Activated naive CD8-positive, alpha-beta T cell treated with anti-CD3 and anti-CD28 coated beads, Interleukin-2, amount 10 ng/mL, durations not matched to agents 7 days and 5 days (primary cell): Measurements from ENCODE around the gene CELF2. TPM values are rescaled to one million over a fixed set of nuclear protein-coding genes. Genes with fewer than 3 reads are reported as not detected.

ENCODE experiments used
- ATAC-seq: fragments of 150-1000 bp; cut with Tn5 transposase; one replicate; pipeline ENCODE4 v1.10.0; 2021; ENCODE audit warnings: low read depth, moderate library complexity
- POLR2A ChIA-PET: fragments of 350-600 bp; sonication (Branson Sonifier 250); formaldehyde crosslinking; loops from one replicate; lab custom pipeline; 2021; ENCODE audit warnings: antibody characterized with exemption; lab: Charles Lee
- DNase-seq: peaks from one replicate; pipeline ENCODE4 v3.0.0; 2021
- H3K27ac Mint-ChIP-seq: one replicate; pipeline ENCODE4 v1.8.0; 2022; ENCODE audit warnings: mild to moderate bottlenecking, mixed read lengths
- H3K27me3 Mint-ChIP-seq: one replicate; pipeline ENCODE4 v1.8.0; 2022; ENCODE audit warnings: mild to moderate bottlenecking, moderate library complexity, mixed read lengths
- H3K36me3 Mint-ChIP-seq: one replicate; pipeline ENCODE4 v1.8.0; 2021; ENCODE audit warnings: mild to moderate bottlenecking, mixed read lengths
- H3K4me1 Mint-ChIP-seq: one replicate; pipeline ENCODE4 v1.8.0; 2021; ENCODE audit warnings: mixed read lengths
- H3K4me3 Mint-ChIP-seq: one replicate; pipeline ENCODE4 v1.8.0; 2022; ENCODE audit warnings: mild to moderate bottlenecking, moderate library complexity, mixed read lengths
- H3K9me3 Mint-ChIP-seq: one replicate; pipeline ENCODE4 v1.8.0; 2021; ENCODE audit warnings: mixed read lengths
- total RNA-seq, 2 experiments: library from RNA; stranded (reverse); gene quantifications; one replicate each; pipeline ENCODE4 v1.2.3, GENCODE V29; 2021

The CELF2 gene
- total RNA-seq, 2 experiments from 2014 or later, result 168 TPM

DNA sequence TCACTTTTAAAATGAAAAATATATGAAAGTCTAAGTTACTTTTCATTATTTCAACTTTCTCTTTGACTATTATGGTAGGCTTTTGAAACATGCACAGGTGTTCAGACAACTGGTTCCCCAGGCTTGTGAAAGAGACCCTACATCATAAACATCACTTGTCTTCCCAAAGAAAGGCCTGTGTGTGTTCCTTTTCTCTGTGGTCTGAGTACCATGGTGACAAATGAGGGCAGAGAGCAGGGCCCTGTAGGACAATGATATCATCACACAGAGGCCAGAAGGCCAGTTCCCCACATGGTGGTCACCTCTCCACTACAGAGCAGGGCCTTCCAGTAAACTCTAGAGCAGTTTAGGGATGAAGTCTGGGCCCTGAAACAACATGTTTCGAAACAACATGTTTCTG lies 305.0 kb downstream of the CELF2 start:
- no peaks in the 10 kb centered on the region for H3K27me3 Mint-ChIP-seq
- no peaks in the 10 kb centered on the region for H3K9me3 Mint-ChIP-seq
- ATAC-seq (no peak), DNase-seq (no peak)
- H3K4me1 Mint-ChIP-seq, result peaks cover 30% of the 10 kb centered on the region
- POLR2A ChIA-PET, result no interaction called here
- H3K36me3 Mint-ChIP-seq, result peaks cover 68% of the 10 kb centered on the region
- no peak overlapping the region for H3K27ac Mint-ChIP-seq
- no peak overlapping the region for H3K4me3 Mint-ChIP-seq

GRCh38 chr10:11324761-11325321 lies 307.2 kb downstream of the CELF2 start:
- no peaks in the 10 kb centered on the region for H3K9me3 Mint-ChIP-seq
- POLR2A ChIA-PET, result no interaction called here
- H3K27ac Mint-ChIP-seq, result no peak overlapping the region
- peaks cover 18% of the 10 kb centered on the region for H3K4me1 Mint-ChIP-seq
- peaks cover 60% of the 10 kb centered on the region for H3K36me3 Mint-ChIP-seq
- no peaks in the 10 kb centered on the region for H3K27me3 Mint-ChIP-seq
- ATAC-seq, result no peak
- no peak overlapping the region for H3K4me3 Mint-ChIP-seq
- DNase-seq, result no peak

DNA sequence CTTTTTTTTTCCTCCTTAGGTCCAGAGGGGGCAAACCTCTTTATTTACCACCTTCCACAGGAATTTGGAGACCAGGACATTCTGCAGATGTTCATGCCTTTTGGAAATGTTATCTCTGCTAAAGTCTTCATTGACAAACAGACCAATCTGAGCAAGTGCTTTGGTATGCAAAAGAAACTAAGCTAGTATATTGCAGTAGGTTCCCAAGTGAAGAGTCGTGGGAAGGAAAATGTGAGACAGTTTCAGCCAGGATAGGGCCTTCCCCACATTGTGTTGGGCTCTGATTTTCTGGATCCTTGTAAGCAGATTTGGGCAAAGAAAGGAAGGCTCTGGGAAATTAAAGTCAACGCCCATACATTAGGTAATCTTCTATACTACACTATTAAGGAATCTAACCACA lies 308.1 kb downstream of the CELF2 start:
- POLR2A ChIA-PET, result no interaction called here
- no peak overlapping the region for H3K4me3 Mint-ChIP-seq

GRCh38 chr10:11326241-11326640 lies 308.6 kb downstream of the CELF2 start:
- no peak for DNase-seq
- Mint-ChIP-seq H3K9me3 (no peaks in the 10 kb centered on the region), H3K4me1 (peaks cover 14% of the 10 kb centered on the region), H3K36me3 (peaks cover 62% of the 10 kb centered on the region), H3K4me3 (no peak overlapping the region), H3K27ac (no peak overlapping the region), H3K27me3 (no peaks in the 10 kb centered on the region)
- ATAC-seq, result no peak
- POLR2A ChIA-PET, result no interaction called here

More for the DNA sequence above, 308.1 kb downstream of the CELF2 start:
- DNase-seq, result no peak
- Mint-ChIP-seq H3K27ac (no peak overlapping the region), H3K36me3 (peaks cover 66% of the 10 kb centered on the region), H3K27me3 (no peaks in the 10 kb centered on the region), H3K9me3 (no peaks in the 10 kb centered on the region), H3K4me1 (peaks cover 17% of the 10 kb centered on the region)
- no peak for ATAC-seq

DNA sequence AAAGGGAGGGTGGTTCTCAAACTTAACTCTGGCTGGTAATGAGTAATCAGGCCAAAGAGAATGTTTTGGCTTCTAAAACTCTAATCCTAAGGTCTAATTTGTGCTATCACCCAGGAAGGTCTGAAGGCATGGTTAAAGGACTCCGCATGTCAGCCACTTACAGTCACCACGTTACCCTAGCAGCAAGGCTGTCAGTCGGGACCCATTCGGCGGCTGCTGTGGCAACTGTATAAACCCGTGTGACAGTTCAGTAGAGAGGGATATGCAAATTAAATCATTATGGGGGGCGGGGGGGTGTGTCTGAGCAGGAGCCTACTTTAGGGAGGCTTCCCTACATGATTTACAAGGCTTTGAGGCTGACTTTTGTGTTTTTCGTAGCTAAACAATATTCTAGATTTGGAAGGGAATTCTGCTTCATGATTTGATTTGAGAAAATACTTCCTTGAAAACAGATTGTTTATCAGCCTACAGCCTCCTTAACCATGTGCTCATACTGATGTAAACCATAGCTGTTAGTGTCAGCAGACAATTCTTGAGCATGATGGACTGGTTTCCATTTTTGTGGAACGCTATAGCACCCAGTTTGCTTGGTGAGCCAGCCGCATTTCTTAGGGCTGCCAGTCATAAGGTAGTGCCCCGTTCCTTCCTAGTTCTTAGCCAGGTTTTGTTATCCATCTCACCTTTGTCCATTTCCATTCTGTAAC lies 309.4 kb downstream of the CELF2 start:
- Mint-ChIP-seq H3K27ac (peak overlapping the region; percentile 52), H3K27me3 (no peaks in the 10 kb centered on the region), H3K4me3 (no peak overlapping the region), H3K4me1 (peaks cover 12% of the 10 kb centered on the region), H3K9me3 (no peaks in the 10 kb centered on the region), H3K36me3 (peaks cover 61% of the 10 kb centered on the region)
- DNase-seq, result no peak
- ATAC-seq, result no peak
- POLR2A ChIA-PET, result no interaction called here

- Mint-ChIP-seq H3K4me1 (peaks cover 19% of the 10 kb centered on the region), H3K27me3 (no peaks in the 10 kb centered on the region), H3K9me3 (no peaks in the 10 kb centered on the region), H3K36me3 (peaks cover 60% of the 10 kb centered on the region), H3K27ac (peak overlapping the region; percentile 9), H3K4me3 (no peak overlapping the region)
- POLR2A ChIA-PET, result no interaction called here
- ATAC-seq, result no peak
- no peak for DNase-seq
Measured at GRCh38 chr10:11328264-11329061, 310.8 kb downstream of the CELF2 start.

DNA sequence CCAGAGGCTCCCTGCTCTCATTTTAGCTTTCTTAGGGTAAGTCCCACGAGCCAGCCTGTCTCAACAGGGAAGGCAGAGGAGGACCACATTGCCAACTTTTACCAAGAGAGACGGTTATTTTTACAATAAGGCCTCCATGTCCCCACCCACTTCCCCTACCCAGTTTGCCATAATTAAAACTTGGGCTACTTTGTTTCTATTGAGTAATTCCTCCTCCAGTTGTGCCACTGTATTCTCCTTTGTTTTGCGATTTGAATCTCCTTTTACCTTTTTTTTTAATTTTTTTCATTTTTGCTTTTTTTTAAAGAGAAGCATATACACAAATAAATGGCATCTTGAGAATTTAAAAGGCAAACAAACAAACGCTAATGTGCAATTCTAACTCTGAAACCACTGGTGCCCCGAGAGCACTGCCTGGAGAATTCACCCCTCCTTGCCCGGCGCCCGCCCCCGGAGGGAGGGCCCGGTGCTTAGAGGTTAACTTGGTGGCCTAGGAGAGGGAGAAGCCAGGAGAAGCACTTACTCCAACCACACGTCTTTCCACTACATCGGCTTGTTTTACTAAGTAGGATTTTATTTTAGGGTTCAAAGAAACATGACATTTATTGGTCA lies 311.5 kb downstream of the CELF2 start:
- DNase-seq, result no peak
- Mint-ChIP-seq H3K4me3 (no peak overlapping the region), H3K36me3 (peaks cover 58% of the 10 kb centered on the region), H3K4me1 (peaks cover 22% of the 10 kb centered on the region), H3K27me3 (no peaks in the 10 kb centered on the region), H3K27ac (peak overlapping the region; percentile 9), H3K9me3 (no peaks in the 10 kb centered on the region)
- no peak for ATAC-seq
- POLR2A ChIA-PET, result no interaction called here

GRCh38 chr10:11330383-11331045 lies 312.8 kb downstream of the CELF2 start:
- no peaks in the 10 kb centered on the region for H3K27me3 Mint-ChIP-seq
- POLR2A ChIA-PET, result no interaction called here

DNA sequence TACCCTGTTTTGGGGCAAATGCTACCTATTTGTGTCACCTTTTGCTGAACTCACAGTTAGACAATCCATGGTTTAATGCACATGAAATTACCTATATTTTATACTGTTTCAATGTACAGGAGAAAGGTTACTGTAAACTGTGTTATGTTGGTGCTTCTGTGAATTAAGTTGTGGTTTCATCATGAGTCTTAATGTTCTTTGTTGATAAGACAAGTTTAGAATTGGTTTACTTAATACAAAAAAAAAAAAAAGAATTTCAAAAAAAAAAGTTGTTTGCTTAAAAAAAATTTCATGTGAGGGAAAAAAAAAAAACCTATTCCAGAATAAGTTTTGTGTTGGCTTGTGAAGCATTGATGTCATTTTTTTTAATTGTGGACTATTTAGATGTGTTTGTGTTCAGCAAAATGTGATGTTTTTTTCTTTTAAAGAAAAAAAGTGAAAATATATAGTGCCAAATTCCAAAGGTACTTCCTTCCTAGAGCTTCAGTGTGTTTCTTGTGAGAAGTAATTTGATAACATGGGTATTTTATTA lies 313.4 kb downstream of the CELF2 start:
- H3K4me3 Mint-ChIP-seq, result no peak overlapping the region
- POLR2A ChIA-PET, result no interaction called here
- peaks cover 48% of the 10 kb centered on the region for H3K36me3 Mint-ChIP-seq
- peaks cover 25% of the 10 kb centered on the region for H3K4me1 Mint-ChIP-seq
- H3K9me3 Mint-ChIP-seq, result no peaks in the 10 kb centered on the region
- DNase-seq (no peak), ATAC-seq (no peak)
- H3K27me3 Mint-ChIP-seq, result no peaks in the 10 kb centered on the region
- no peak overlapping the region for H3K27ac Mint-ChIP-seq

More at GRCh38 chr10:11330383-11331045, 312.8 kb downstream of the CELF2 start:
- DNase-seq (no peak), ATAC-seq (no peak)
- no peaks in the 10 kb centered on the region for H3K9me3 Mint-ChIP-seq
- H3K36me3 Mint-ChIP-seq, result peaks cover 54% of the 10 kb centered on the region
- H3K27ac Mint-ChIP-seq, result peak overlapping the region; percentile 43
- no peak overlapping the region for H3K4me3 Mint-ChIP-seq
- H3K4me1 Mint-ChIP-seq, result peaks cover 27% of the 10 kb centered on the region

DNA sequence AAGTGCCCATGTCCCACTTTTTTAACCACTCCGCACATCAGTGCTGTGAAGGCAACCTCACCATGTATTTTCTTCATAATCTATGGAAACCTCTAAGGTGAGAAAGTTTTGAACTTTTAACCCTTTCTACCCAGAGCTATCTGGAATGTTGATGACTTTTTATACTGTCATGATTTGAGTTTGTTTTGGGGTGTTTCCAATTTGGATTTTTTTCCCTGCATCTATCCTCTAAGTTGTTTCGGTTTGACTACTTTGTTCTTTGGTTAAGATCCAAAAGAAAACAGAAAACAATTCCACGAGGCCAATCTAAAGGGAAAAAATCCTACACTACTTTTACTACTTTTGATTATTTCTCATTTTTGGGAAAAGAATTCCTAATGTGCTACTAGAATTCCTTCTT lies 314.1 kb downstream of the CELF2 start:
- DNase-seq (no peak), ATAC-seq (no peak)
- Mint-ChIP-seq H3K4me3 (no peak overlapping the region), H3K36me3 (peaks cover 48% of the 10 kb centered on the region), H3K4me1 (peaks cover 26% of the 10 kb centered on the region), H3K9me3 (no peaks in the 10 kb centered on the region), H3K27ac (no peak overlapping the region), H3K27me3 (no peaks in the 10 kb centered on the region)
- POLR2A ChIA-PET, result no interaction called here

- Mint-ChIP-seq H3K27ac (peak overlapping the region; percentile 71), H3K4me3 (no peak overlapping the region), H3K9me3 (no peaks in the 10 kb centered on the region), H3K27me3 (no peaks in the 10 kb centered on the region), H3K36me3 (peaks cover 41% of the 10 kb centered on the region), H3K4me1 (peaks cover 26% of the 10 kb centered on the region)
- POLR2A ChIA-PET, result no interaction called here
- no peak for DNase-seq
- ATAC-seq, result no peak
Measured at GRCh38 chr10:11332846-11333245, 315.2 kb downstream of the CELF2 start.

GRCh38 chr10:11334436-11334835 lies 316.8 kb downstream of the CELF2 start:
- Mint-ChIP-seq H3K27ac (no peak overlapping the region), H3K36me3 (peaks cover 34% of the 10 kb centered on the region), H3K9me3 (no peaks in the 10 kb centered on the region), H3K27me3 (no peaks in the 10 kb centered on the region), H3K4me3 (no peak overlapping the region), H3K4me1 (peaks cover 23% of the 10 kb centered on the region)
- ATAC-seq (no peak), DNase-seq (no peak)
- POLR2A ChIA-PET, result no interaction called here

DNA sequence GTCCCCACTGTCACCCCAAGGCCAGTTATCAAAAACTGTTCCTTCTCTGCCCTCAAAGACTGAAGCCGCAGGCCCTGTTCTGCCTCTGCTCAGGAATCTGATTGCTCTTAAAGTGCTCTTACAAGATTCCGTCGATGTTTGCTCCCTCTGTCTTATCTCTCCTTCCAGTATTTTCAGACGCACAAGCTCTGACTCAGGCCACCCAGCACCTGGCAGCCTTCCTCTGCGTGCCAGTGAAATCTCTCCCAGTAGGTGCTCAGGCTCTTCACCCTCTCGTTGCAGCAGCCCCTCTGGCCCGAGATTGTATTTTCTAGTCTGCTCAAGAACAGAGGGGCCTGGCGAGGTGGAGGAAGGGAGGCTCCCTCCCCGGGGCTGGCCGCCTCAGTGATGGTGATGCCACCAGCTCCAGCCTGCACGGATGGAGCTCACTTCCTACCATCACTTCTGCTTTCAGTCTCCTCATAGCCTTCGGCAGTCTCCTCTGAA lies 317.5 kb downstream of the CELF2 start:
- DNase-seq, result no peak
- Mint-ChIP-seq H3K27me3 (no peaks in the 10 kb centered on the region), H3K27ac (no peak overlapping the region), H3K4me1 (peaks cover 21% of the 10 kb centered on the region), H3K4me3 (peak overlapping the region; percentile 14), H3K36me3 (peaks cover 30% of the 10 kb centered on the region), H3K9me3 (no peaks in the 10 kb centered on the region)
- POLR2A ChIA-PET, result no interaction called here
- no peak for ATAC-seq
